ENCODE measurements around the gene AKR1C1. TPM values are rescaled to one million over a fixed set of nuclear protein-coding genes. Genes with fewer than 3 reads are reported as not detected.
"Not testable (repeated sequence)": the region's sequence is repeated elsewhere in the genome, so short reads cannot be mapped to it uniquely, and the experiment has no call there.

The AKR1C1 gene
- total and polyA plus RNA-seq, 2 donors (not counting 1 experiment from before 2014, with no cell fraction given) = 118 to 154 TPM

DNA sequence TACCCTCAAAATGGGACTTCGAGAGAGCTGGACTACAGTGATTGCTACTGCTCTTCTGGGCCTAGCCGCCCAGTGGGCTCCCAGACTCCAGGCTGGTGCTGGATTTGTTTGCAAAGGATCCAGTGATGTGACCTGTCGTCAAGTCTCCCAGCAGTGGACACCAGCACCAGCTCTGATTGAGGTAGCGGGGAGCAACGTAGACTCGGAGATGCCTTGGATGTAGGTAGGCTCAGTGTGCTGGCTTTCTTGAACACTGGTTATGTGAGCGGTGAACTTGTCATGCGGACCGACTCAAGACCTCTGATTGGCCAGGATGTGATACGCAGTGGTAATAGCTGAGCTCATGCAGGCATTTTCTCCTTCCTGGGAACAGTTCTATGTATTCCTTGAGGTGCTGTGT, 21.0 kb downstream of the AKR1C1 start:
- Histone ChIP-seq H2AFZ (ENCODE audit: low read length) (no peak overlapping the region), H3K4me3 (replicated peaks in 1 of 4; ENCODE audit: control extremely low read depth in 1 of 4, insufficient read depth in 1 of 4, low read depth in 3 of 4, low read length in 4 of 4) (no peak overlapping the region), H4K20me1 (ENCODE audit: control insufficient read depth, extremely low read depth, insufficient read depth, low read length) (no peaks in the 10 kb centered on the region), H3K9ac (ENCODE audit: insufficient read depth, low read length) (no peak overlapping the region), H3K36me3 (ENCODE audit: control insufficient read depth, insufficient read depth, low read length) (no peaks in the 10 kb centered on the region), H3K27me3 (ENCODE audit: control insufficient read depth, insufficient read depth, low read length) (no peaks in the 10 kb centered on the region), H3K4me1 (ENCODE audit: control insufficient read depth, extremely low read depth, insufficient read depth, low read length) (no peaks in the 10 kb centered on the region), H3K4me2 (ENCODE audit: extremely low read depth, insufficient read depth, low read length) (no peak overlapping the region), H3K27ac (ENCODE audit: insufficient read depth, low read length) (no peak overlapping the region), H3K9me3 (ENCODE audit: control insufficient read depth, insufficient read depth, low read depth, low read length) (no peaks in the 10 kb centered on the region), H3K79me2 (ENCODE audit: control insufficient read depth, insufficient read depth, low read length) (no peaks in the 10 kb centered on the region)
- TF ChIP-seq EZH2 (IDR thresholded peaks at IDR 0.05; ENCODE audit: low read length, missing control alignments) (no peak), CTCF (conservative IDR thresholded peaks at IDR 0.05 in 1 of 2, IDR thresholded peaks at IDR 0.05 in 1 of 2; ENCODE audit: low read depth in 1 of 2, low read length in 2 of 2) (no peak)
- DNase-seq (ENCODE audit: low read depth in 2 of 2) = no peak

- no peak overlapping the region for H2AFZ ChIP-seq (ENCODE audit: low read length)
Measured at GRCh38 chr10:4984971-4985594, 21.9 kb downstream of the AKR1C1 start.

DNA sequence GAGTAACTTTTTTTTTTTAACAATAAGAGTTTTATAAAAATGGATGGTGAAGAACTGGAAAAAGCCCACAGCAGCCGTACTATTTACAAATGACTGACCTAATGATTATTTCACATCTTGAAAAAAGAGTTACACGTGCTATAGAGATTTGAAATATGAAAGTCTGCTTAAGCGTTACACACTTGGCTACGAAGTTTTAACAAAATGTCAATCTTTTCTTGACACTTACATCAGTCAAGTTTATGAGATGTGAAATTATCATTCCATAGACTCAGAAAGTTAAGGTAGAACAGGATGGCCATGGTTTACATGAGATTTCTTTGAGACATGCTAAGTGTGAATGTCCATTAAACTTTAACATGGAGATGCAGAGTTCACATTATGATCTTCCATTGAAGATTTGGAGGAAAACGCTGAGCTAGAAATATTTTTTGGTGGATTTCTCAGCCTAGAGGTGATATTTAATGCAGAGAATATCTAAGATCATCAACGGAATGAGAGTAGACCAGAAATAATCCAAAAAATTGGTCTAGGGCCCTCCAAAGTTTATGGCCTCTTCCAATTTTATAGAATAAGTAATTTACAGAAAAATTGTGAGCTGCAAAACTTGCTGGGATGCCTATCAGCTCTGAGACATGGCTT, 24.9 kb downstream of the AKR1C1 start:
- H2AFZ ChIP-seq (ENCODE audit: low read length); H3K4me1 ChIP-seq (ENCODE audit: control insufficient read depth, extremely low read depth, insufficient read depth, low read length); H3K9ac ChIP-seq (ENCODE audit: insufficient read depth, low read length); H3K4me2 ChIP-seq (ENCODE audit: extremely low read depth, insufficient read depth, low read length); H4K20me1 ChIP-seq (ENCODE audit: control insufficient read depth, extremely low read depth, insufficient read depth, low read length); H3K27me3 ChIP-seq (ENCODE audit: control insufficient read depth, insufficient read depth, low read length); H3K4me3 ChIP-seq (replicated peaks in 1 of 4; ENCODE audit: control extremely low read depth in 1 of 4, insufficient read depth in 1 of 4, low read depth in 3 of 4, low read length in 4 of 4); H3K36me3 ChIP-seq (ENCODE audit: control insufficient read depth, insufficient read depth, low read length); H3K9me3 ChIP-seq (ENCODE audit: control insufficient read depth, insufficient read depth, low read depth, low read length); H3K79me2 ChIP-seq (ENCODE audit: control insufficient read depth, insufficient read depth, low read length); H3K27ac ChIP-seq (ENCODE audit: insufficient read depth, low read length); DNase-seq (ENCODE audit: low read depth in 2 of 2): not testable (repeated sequence)

More at GRCh38 chr10:4984971-4985594, 21.9 kb downstream of the AKR1C1 start:
- Histone ChIP-seq H3K4me2 (ENCODE audit: extremely low read depth, insufficient read depth, low read length) (no peak overlapping the region), H3K27me3 (ENCODE audit: control insufficient read depth, insufficient read depth, low read length) (no peaks in the 10 kb centered on the region), H3K9ac (ENCODE audit: insufficient read depth, low read length) (no peak overlapping the region), H3K9me3 (ENCODE audit: control insufficient read depth, insufficient read depth, low read depth, low read length) (no peaks in the 10 kb centered on the region), H3K79me2 (ENCODE audit: control insufficient read depth, insufficient read depth, low read length) (no peaks in the 10 kb centered on the region), H4K20me1 (ENCODE audit: control insufficient read depth, extremely low read depth, insufficient read depth, low read length) (no peaks in the 10 kb centered on the region), H3K36me3 (ENCODE audit: control insufficient read depth, insufficient read depth, low read length) (no peaks in the 10 kb centered on the region), H3K4me1 (ENCODE audit: control insufficient read depth, extremely low read depth, insufficient read depth, low read length) (no peaks in the 10 kb centered on the region), H3K27ac (ENCODE audit: insufficient read depth, low read length) (no peak overlapping the region), H3K4me3 (replicated peaks in 1 of 4; ENCODE audit: control extremely low read depth in 1 of 4, insufficient read depth in 1 of 4, low read depth in 3 of 4, low read length in 4 of 4) (no peak overlapping the region)
- peak in 1 of 2 donors; percentile 34 for DNase-seq (ENCODE audit: low read depth in 2 of 2)
- TF ChIP-seq EZH2 (IDR thresholded peaks at IDR 0.05; ENCODE audit: low read length, missing control alignments) = no peak

DNA sequence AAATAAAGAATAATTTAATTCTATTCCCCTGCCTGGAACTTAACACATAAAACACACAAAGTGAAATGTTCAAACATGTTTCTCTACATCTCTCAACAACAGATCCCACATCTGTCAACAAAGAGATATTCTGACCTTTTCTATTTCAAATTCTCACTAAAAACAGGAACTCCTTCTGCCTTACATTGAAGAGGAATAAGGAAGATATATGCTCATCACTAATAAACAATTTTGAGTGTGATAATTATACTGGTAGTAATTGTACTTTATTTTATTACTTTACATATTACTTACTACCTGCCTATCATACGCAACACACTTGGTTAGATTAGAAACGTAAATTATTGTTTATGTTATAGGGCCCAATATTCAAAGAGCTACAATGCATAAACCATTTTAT, 27.0 kb downstream of the AKR1C1 start:
- Histone ChIP-seq H3K4me1 (ENCODE audit: control insufficient read depth, extremely low read depth, insufficient read depth, low read length) (no peaks in the 10 kb centered on the region), H3K4me3 (replicated peaks in 1 of 4; ENCODE audit: control extremely low read depth in 1 of 4, insufficient read depth in 1 of 4, low read depth in 3 of 4, low read length in 4 of 4) (no peak overlapping the region), H3K36me3 (ENCODE audit: control insufficient read depth, insufficient read depth, low read length) (no peaks in the 10 kb centered on the region), H4K20me1 (ENCODE audit: control insufficient read depth, extremely low read depth, insufficient read depth, low read length) (no peaks in the 10 kb centered on the region), H2AFZ (ENCODE audit: low read length) (no peak overlapping the region), H3K27ac (ENCODE audit: insufficient read depth, low read length) (no peak overlapping the region), H3K79me2 (ENCODE audit: control insufficient read depth, insufficient read depth, low read length) (no peaks in the 10 kb centered on the region), H3K4me2 (ENCODE audit: extremely low read depth, insufficient read depth, low read length) (no peak overlapping the region), H3K9me3 (ENCODE audit: control insufficient read depth, insufficient read depth, low read depth, low read length) (no peaks in the 10 kb centered on the region), H3K9ac (ENCODE audit: insufficient read depth, low read length) (no peak overlapping the region), H3K27me3 (ENCODE audit: control insufficient read depth, insufficient read depth, low read length) (no peaks in the 10 kb centered on the region)
- no peak for TF ChIP-seq EZH2 (IDR thresholded peaks at IDR 0.05; ENCODE audit: low read length, missing control alignments)
- no peak for TF ChIP-seq CTCF (conservative IDR thresholded peaks at IDR 0.05 in 1 of 2, IDR thresholded peaks at IDR 0.05 in 1 of 2; ENCODE audit: low read depth in 1 of 2, low read length in 2 of 2)
- no peak for DNase-seq (ENCODE audit: low read depth in 2 of 2)

- not testable (repeated sequence) for DNase-seq (ENCODE audit: low read depth in 2 of 2); H3K4me3 ChIP-seq (replicated peaks in 1 of 4; ENCODE audit: control extremely low read depth in 1 of 4, insufficient read depth in 1 of 4, low read depth in 3 of 4, low read length in 4 of 4); H3K79me2 ChIP-seq (ENCODE audit: control insufficient read depth, insufficient read depth, low read length); H3K36me3 ChIP-seq (ENCODE audit: control insufficient read depth, insufficient read depth, low read length); H3K4me1 ChIP-seq (ENCODE audit: control insufficient read depth, extremely low read depth, insufficient read depth, low read length); H3K9ac ChIP-seq (ENCODE audit: insufficient read depth, low read length); H4K20me1 ChIP-seq (ENCODE audit: control insufficient read depth, extremely low read depth, insufficient read depth, low read length); H3K9me3 ChIP-seq (ENCODE audit: control insufficient read depth, insufficient read depth, low read depth, low read length); H2AFZ ChIP-seq (ENCODE audit: low read length); H3K27ac ChIP-seq (ENCODE audit: insufficient read depth, low read length); H3K27me3 ChIP-seq (ENCODE audit: control insufficient read depth, insufficient read depth, low read length); H3K4me2 ChIP-seq (ENCODE audit: extremely low read depth, insufficient read depth, low read length)
Measured at GRCh38 chr10:4991463-4991862, 28.2 kb downstream of the AKR1C1 start.
